Right hindlimb (tissue), 1 donor: Measurements from ENCODE around the gene ALOXE3.
A peak's percentile ranks its signal among the peaks of the same experiment; 100 is the strongest.

Experiments
- DNase-seq: peaks from one replicate; pipeline ENCODE4 v3.0.0-alpha.2; 2018

ALOXE3 gene

DNA sequence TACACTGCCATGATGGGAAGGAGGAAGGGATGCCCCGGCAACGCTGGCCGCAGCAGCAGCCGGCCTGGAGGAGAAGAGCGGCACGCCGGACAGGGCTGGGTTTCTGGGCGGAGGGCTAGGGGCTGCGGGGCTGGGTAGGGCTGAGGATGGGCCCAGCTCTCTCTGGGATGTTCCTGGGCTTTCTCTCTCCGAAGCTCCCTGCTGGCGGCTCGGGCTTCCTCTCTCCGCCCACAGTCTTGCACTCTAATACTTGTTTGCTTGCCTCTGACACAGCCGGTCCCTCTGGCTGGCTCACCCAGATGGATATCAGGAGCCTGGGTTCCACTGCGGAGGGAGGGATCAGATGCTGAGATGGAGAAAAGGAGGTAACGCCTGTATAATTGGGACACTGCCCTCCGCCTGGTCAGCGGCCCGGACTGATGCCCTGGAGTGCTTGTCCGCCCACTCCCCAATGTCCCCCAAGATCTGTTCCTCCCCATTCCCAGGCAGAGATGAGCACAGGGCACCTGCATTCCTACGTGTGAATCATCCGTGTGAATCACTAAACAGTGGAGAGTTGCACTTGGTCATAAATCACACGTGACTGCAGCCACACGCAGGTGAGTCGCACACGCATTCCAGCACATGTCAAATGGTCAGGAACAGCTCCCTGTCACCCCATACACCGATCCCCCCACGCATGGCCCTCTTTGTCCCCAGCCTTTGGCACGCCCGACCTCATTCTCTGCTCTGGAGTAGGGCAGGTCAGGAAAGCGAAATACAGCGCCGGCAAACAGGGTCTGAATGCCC, at the start of gene ALOXE3:
Gene ALOXE3, minus strand, starts transcription at position 535 of the 789 bp plus-strand sequence. Its CDS starts 524 bp downstream, at position 11.
- peak; percentile 45 for DNase-seq

DNA sequence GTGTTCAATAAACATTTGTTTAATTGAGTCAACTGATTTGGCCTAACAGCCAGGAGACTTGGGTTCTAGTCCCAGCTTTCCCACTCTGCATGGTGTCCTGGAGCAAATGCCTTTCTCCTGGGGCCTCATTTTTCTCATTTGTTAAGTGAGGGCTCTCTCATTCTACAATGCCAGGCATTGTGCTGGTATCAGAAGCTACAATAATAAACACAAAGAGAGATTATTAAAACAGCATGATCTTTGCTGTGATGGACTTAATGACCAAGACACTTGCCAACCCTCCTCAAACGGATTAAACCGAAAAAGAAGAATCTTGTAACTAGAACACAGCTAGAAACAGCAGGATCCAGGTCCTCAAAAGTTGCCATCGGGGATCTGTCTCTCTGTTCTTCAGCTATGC, 49.2 kb upstream of the ALOXE3 start:
- no peak for DNase-seq

DNA sequence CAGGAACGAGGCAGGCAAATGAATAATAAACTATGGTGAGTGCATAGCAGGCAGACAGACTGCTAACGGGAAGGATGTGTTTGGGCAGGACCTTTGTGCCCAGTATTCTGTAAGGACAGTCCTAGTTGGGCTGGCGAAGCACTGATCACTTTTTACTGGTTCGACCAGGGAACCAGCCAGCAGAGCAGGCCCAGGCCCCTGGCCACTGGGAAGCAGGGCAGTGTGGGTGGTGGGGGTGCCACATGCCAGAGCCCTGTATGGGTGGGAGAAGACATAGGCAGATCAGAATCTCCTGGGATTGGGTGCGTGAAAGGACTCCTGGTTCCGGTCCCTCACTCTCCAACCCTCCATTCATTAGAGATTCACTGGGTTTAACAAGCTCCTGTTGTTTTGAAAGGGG, 48.4 kb upstream of the ALOXE3 start:
- no peak for DNase-seq

DNA sequence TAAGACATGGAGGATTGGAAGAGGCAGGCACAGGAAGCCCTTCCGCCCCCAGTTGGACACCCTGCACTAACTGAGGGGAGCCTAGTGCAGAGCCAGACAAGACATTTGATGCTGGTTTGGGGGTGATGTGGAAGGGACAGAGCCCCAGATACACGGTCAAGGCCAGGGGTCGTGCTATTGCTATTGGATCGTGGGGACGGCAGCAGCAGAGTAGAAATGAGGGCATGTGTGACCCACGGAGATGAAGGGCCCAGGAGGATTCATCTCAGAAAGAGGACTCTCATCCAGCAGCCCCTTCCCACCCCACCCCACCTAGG, 46.5 kb upstream of the ALOXE3 start:
- DNase-seq = no peak

DNA sequence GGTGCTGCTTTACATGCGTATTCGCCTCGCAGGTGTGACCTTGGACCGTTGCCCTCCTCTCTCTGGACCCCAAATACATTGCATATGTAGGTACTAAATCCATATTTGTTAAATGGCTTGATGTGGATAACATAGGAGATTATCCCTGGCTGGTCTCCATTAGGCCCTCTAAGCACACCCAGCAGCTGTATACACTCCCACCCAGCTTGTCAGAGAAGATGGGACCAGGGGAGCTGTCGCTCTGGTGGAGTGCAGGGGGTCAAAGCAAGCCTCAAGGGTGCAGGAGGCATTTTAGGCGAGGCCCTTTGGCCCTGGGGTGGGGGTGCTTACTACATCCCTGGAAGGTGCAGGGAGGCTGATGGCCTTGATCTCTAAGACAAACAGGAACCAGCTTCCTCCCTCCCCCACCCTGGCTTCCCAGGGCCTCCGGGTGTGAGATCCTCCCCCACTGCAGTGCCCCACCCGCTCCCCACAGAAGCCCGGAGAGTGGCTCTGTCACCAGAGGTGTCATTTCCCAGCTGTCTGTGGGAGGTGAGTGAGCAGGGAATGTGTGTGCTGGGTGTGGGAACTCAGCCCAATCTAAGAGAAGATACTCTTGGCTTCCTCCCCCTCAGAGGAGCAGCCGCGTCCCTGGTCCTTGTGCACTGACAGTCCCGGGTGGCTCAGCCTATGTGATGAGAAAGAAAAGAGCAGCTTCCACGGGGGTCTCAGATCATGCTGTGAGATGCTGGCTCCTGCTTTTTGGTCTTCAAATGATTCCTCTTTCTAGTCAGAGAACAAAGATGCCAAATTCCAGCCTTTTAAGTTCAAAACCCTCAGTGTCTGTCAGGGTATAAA, 45.9 kb upstream of the ALOXE3 start:
- peak; percentile 65 for DNase-seq

DNA sequence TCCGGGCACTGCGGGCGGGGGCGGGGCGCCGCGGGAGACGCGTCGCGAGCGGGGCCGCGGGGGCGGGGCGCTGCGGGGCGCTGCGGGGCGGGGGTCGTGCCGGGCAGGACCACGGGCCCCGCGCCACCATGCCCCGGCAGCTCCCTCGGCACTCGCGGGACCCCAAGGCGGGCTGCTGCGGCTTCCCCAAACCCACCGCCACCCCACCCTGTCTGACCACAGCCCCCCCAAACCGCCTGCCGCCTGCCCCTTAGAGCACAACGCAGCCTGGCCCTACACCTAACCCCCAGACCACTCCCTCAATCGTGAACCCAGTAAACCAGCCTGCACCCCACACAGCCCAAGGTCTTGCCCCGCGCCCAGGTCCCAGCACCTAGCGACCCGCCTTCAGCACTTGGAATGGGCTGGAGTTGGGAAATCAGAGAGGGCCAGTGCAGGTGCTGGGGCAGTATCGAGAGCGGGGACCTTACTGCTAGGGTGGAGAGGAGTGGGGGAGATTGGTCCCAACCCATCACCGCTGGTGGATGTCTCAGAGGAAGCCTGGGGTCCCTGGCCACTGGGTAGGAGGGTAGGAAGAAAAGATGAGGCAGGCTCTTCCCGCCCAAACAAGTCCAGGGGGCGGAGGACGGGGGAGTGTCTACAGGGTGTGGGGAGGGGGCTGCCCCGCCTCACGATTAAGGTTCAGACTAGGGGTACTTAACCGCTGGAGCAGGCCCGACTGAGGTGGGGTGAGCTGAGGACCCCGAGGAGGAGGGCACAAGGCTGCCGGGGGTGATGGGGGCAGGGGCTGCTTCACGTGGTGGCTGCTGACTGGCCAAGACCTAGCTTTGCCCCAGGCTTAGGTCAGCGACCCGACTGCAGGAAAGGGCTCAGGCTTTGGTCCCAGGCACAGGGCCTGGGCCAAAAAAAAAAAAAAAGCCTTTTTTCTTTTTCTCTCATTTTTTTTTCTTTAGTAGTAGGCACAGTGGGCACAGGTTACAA, 45.0 kb upstream of the ALOXE3 start:
- DNase-seq = peak; percentile 62

DNA sequence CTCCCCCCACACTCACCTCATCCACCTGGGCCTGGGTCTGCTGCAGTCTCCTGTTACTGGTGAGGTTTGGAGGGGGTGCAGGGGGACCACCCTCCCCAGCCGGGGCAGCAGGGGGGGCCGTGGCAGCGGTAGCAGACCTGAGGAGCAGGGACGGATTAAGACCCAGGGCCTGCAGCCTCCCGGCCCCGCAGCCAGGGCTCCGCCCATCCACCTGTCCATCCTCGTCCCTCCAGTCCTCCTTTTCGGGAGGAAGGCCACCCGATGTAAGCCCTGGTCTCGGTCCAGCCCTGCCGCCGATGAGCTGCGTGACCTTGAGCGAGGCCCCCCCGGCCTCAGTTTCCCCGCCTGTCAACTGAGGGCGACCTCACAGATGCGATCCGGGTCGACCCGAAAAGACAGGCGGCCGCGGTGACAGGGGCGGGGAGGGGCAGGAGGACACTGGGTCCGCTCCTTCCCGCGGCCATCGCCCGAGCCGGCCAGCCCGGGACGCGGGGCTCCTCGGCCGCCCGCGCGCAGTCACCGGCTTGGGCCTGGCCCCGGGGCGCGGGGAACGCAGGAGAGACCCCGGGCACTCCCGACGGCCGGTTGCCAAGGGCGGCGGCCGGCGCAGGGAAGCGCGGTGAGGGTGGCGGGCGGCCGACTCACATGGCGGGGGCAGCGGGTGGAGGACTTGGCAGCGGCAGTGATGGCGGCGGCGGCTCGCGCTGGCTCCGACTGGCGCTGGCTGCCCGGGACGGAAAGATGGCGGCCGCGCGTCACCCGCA, 44.1 kb upstream of the ALOXE3 start, which contains the start of gene VAMP2:
Gene VAMP2, minus strand, starts transcription at position 716 of the 764 bp plus-strand sequence. Its CDS starts 69 bp downstream, at position 647.
- peak; percentile 88 for DNase-seq

DNA sequence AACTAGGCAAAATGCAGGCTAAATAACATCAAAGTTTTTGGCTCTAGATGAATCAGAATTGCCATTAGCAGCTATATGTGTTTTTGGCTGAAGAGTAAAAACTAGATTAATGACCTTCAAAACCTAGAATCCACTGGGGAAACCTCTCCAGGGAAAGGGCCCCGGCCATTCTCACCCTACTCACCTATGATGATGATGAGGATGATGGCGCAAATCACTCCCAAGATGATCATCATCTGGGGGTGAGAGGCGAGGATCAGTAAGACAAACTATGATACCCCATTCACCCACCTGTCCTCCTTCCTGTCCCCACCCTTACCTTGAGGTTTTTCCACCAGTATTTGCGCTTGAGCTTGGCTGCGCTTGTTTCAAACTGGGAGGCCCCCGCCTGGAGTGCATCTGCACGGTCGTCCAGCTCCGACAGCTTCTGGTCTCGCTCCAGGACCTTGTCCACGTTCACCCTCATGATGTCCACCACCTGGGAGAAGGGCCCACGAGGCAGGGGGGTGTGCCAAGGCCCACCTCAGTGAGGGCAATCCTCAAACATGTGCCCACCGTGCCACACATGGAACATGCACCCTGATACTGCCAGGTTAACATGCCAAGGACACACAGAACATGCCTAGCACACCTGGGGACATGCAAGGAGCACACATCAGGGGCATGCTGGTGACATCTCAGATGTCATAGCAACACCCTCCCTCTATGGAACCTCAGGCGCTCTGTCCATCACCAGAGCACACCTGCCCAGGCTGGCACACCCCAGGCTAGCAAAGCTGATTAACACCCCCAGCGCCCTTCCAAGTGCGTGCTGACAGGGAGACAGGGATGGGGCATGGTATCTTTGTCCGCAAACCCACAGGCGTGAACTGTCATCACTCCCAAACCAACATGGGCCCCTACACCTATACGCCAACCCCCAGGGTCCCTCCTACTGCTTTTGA, 43.2 kb upstream of the ALOXE3 start:
- DNase-seq = peak; percentile 34

DNA sequence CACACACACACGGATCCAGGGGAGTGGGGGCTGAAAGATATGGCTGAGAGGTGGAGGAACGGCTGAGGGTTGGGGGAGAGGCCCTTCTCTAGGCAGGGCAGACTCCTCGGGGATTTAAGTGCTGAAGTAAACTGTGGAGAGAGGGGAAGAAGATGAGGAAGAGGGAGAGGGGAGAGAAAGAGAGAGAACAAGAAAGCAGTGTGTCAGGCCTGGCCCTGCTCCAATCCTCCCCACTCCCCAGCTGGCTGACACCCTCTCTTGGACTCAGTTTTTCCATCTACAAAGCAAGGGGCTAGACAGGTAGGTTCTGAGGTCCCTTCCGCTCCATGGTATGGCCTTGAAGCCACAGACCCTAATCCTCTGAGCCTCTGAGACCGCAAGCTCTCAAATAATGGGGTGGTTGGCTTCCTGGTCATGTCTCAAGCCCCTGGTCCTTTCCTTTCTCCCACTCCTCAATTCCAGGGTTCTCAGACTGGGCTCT, 42.5 kb upstream of the ALOXE3 start:
- DNase-seq = no peak

DNA sequence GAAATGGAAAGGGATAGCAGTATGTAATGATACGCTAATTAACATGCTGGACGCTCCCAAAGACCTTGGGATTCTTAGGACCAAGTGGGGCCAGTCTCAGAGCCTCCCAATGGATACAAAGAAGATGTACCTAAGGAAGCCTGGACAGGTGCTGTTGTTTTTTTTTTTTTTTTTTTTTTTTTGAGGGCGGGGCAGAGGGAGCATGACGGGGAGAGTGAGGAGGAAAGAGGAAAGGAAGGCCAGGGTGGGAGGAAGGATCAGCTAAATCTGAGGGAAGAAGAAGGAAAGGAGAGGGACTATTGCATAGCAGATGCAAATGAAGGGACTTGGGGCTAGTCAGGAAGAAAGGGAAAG, 41.9 kb upstream of the ALOXE3 start:
- no peak for DNase-seq

DNA sequence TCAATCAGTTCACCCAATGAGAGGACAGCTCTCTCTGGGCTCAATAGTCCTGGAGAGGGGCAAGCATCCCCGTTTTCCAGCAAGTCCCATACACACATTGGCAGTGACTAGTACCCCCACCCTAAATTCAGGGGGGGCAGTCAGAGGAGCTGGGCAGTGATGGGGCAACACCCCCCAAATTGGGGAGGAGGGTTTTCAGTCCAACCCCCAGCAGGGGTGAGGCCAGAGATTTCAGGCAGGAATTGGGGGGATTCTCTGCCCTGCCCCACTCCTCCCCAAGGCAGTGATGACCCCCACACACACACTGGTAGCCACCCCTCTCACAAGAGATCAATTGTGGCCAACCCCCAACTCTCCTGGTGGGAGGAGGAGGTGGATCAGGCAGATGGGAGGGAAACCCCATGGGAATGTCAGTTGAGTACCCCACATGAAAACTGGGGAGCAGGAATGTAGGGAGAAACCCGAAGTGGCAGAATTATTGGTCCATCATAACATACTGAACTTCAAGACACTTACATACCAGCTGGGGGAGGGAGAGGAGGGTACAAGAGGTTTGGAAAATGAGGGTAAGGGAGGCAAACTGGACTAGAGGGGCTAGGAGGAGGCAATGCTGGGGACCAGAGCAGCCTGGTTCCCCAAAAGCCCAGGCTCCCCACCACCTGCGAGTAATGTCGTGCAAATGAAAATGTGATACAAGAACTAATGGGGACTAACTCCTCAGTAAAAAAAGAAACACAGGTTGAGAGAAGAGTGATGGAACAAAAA, 41.3 kb upstream of the ALOXE3 start:
- no peak for DNase-seq

DNA sequence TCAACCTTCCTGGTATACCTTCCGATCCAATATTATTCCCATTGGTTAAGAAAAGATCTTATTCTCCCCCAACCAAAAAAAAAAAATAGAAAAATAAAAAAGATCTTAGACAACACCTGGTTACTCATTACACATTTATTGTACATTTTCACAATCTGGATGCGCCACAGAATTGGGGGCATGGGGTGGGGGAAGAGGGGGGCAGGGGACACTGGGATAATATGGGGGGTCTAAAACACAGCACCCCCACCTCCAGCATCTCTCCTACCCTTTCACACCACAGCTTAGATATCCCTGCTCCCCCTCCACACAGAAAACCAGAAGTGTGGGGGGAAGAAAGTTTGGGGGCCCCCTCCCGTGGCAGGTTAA, 40.7 kb upstream of the ALOXE3 start:
- no peak for DNase-seq

DNA sequence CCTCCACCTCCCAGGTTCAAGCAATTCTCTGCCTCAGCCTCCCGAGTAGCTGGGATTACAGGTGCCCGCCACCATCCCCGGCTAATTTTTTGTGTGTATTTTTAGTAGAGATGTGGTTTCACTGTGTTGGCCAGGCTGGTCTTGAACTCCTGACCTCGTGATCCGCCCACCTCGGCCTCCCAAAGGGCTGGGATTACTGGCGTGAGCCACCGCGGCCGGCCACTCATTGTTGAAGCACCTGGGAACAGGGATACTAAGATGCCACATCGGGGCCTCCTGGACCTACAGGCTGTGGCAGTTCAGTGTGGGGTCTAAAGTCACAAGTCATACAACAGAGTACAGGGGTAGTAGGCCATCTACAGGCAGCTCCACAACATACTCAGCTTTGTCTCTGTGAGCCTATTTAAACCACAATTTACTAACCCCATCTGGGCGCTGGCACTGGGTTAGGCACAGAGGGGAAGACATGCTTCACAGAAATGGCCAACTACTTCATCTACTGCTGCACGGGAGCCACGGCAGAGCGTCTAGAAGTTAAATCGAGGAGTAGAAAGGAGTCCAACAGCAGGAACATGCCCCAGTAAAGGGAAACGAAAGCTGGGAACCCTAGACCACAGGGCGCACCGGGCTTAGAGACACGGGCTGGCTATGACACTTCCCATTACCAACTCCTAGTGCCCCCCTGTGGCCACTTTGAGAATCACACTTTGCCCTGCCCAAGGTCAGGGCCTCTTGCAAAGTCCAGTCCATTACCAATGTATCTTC, 40.1 kb upstream of the ALOXE3 start:
- DNase-seq = peak; percentile 92

DNA sequence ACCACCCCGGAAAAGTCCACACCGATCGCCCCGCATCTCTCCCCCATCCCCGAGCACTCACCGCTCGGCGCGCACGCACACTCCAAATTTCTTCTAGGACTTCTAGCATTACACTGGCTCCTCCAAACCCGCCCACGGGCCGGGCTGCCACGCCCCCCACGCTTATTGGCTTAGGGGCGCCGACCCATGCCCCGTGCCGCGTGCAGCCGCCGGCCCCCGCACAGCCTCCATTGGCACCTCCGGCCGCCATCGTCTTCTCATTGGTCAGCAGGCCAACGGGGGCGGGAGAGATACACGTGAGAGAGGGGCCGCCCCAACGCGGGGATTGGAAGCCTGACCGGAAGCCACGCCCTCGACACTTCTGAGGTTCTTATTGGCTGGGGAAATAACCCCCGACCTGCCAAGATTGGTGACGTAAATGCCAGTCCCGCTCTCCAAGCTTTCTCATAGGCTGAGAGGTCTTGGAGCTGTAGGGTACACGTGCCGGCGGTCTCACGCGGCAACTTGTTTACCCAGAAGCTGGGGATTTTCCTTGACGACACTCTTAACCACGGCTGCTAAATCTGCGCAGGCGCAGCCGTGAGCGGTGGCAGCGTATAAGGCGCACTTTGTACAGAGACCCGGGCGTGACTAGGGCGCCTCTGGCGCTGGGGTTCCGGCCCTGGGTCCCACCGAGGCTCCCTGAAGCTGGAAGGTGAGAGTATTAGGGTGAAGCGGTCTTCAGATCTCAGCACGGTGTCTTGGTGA, 38.1 kb upstream of the ALOXE3 start:
- DNase-seq = peak; percentile 100

DNA sequence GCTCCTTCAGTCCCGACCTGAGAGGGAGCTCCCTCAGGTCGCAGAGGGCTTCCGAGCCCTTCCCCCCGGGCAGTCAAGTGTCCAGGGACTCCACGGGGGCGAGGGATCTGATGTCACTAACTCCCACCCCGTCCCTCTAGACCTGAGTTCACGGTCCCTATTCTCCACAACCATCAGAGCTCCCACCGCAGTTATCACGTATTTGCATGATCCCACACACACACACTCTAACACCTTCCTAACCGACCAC, 37.6 kb upstream of the ALOXE3 start:
- DNase-seq = no peak

DNA sequence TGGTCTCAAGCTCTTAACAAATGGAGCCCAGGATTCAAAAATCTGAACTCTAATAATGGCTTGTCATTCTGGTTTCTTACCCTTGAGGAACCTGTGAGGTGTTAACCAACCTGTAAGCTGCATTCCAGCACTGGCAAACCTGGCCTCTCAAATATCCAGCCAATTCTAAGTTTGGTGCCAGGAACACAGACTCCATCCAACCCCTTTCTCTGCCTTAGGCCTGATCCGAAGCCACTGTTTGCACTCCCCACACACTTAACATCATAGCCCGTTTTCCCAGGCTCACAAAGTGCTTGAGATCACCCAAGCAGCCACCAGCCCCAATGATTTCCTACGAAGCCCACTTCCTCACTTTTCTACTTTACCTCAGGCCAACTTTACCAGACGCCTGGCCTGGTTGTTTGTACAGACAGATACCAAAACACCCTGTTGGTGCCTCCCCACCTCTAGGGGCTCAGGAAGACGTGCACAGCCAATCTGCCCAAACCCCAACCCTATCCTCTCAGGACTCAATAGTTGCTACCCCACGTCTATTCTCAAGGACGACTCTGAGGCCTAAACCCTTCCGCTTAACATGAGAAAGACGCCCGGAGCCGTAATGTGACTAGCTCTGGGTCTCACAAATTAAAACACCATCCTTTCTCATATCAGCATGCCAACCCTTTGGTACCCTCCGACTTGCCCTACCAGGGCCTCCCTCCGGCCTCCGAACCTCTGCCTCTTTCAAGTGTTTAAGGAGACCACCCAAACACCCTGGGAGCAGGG, 37.1 kb upstream of the ALOXE3 start:
- DNase-seq = peak; percentile 43

DNA sequence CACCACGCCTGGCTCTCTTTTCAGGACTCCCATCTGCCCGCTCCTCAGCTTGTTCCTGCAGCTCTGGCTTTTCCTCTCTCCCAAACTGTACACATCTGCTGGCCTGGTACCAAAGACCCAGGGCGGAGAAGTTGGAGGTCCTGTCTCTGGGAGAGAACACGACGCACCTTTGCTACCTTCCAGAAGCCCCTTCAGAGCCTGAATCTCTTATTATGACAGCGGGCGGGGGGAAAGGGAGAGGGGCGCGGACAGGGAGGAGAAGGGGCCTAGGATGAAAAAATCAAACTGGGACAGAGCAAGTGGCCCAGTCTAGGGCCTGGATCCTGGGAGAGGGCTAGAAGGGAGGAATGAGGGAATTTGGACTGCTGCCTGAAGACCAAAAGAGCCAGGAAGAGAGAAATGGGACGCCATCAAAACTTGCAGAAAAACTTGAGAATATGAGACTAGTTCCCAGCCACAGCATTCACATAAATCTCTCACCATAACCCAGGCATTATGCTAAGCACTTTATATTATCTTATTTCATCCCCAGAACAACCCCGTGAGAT, 36.4 kb upstream of the ALOXE3 start:
- DNase-seq = no peak
